Fibroblast of the aortic adventitia (primary cell): Measurements from ENCODE around the gene RWDD2A. TPM values are rescaled to one million over a fixed set of nuclear protein-coding genes. Genes with fewer than 3 reads are reported as not detected.

ENCODE experiments used
- DNase-seq: peaks from one replicate; pipeline ENCODE4 v3.0.0-alpha.2; 2010; ENCODE audit warnings: low read depth
- H3K4me3 ChIP-seq: 2 replicates; pipeline ENCODE4 v1.5.1; 2011; ENCODE audit warnings: low read depth, mild to moderate bottlenecking, control low read depth, low read length, moderate library complexity
- CTCF ChIP-seq: IDR thresholded peaks from 2 replicates; pipeline ENCODE4 v1.5.1; 2011; ENCODE audit warnings: mild to moderate bottlenecking, low read length, control low read depth, inconsistent platforms; ENCODE audit not compliant: insufficient read depth
- total RNA-seq: library from RNA; depleted of rRNA; stranded (reverse); fragments of >200 nt; gene quantifications from 2 replicates; pipeline ENCODE4 v1.2.3, GENCODE V29; 2012; ENCODE audit warnings: low replicate concordance

The RWDD2A gene
- total RNA-seq, 1 donor, result 4.2 TPM

- no peak overlapping the region for H3K4me3 ChIP-seq
- TF ChIP-seq CTCF, result no peak
- peak; percentile 28 for DNase-seq
These were observed 5.5 kb downstream of the RWDD2A start for GRCh38 chr6:83198486-83199172.

GRCh38 chr6:83199173-83199862, 6.2 kb downstream of the RWDD2A start:
- DNase-seq, result no peak
- no peak for TF ChIP-seq CTCF
- no peak overlapping the region for H3K4me3 ChIP-seq

GRCh38 chr6:83199863-83200225, 6.7 kb downstream of the RWDD2A start:
- no peak for TF ChIP-seq CTCF
- peak; percentile 75 for DNase-seq
- no peak overlapping the region for H3K4me3 ChIP-seq

GRCh38 chr6:83202031-83202430, 8.9 kb downstream of the RWDD2A start:
- no peak for DNase-seq
- no peak for TF ChIP-seq CTCF
- no peak overlapping the region for H3K4me3 ChIP-seq

- peak; percentile 88 for TF ChIP-seq CTCF
- H3K4me3 ChIP-seq, result no peak overlapping the region
- peak; percentile 88 for DNase-seq
These were observed 22.2 kb downstream of the RWDD2A start for GRCh38 chr6:83215131-83216047.

GRCh38 chr6:83216806-83217205, 23.6 kb downstream of the RWDD2A start:
- no peak for TF ChIP-seq CTCF
- peak; percentile 25 for DNase-seq
- no peak overlapping the region for H3K4me3 ChIP-seq
